Neural cell (in vitro differentiated cells): ENCODE data around the gene FYCO1. TPM values are rescaled to one million over a fixed set of nuclear protein-coding genes. Genes with fewer than 3 reads are reported as not detected.

Experiments
- H2AFZ ChIP-seq: fragments of 200-600, 300-800 bp; sonication (generic), shearing (Covaris generic); 2 replicates; pipeline ENCODE4 v1.6.0; 2014; ENCODE audit warnings: low read depth, mild to moderate bottlenecking, antibody characterized with exemption, low read length, moderate library complexity
- H3F3A ChIP-seq: fragments of 200-600 bp; shearing (Covaris generic); 2 replicates; pipeline ENCODE4 v1.6.1; 2016; ENCODE audit warnings: mild to moderate bottlenecking, moderate library complexity, mixed read lengths, antibody characterized with exemption, low read length; ENCODE audit not compliant: insufficient read depth, poor library complexity, severe bottlenecking
- H3K27ac ChIP-seq: fragments of 200-600, 300-800 bp; sonication (generic), shearing (Covaris generic); 2 replicates; pipeline ENCODE4 v1.5.1; 2014; ENCODE audit warnings: mild to moderate bottlenecking, low read length, moderate library complexity
- H3K27me3 ChIP-seq: fragments of 300-800, 200-600 bp; sonication (generic), shearing (Covaris generic); 2 replicates; pipeline ENCODE4 v1.6.0; 2014; ENCODE audit warnings: mild to moderate bottlenecking, low read depth, low read length, moderate library complexity; ENCODE audit not compliant: insufficient read depth
- H3K36me3 ChIP-seq: fragments of 300-800, 200-600 bp; sonication (generic), shearing (Covaris generic); 2 replicates; pipeline ENCODE4 v1.5.1; 2014; ENCODE audit warnings: mild to moderate bottlenecking, antibody characterized with exemption, low read length, moderate library complexity; ENCODE audit not compliant: insufficient read depth
- H3K4me2 ChIP-seq: fragments of 300-800, 200-600 bp; sonication (generic), shearing (Covaris generic); 2 replicates; pipeline ENCODE4 v1.6.0; 2014; ENCODE audit warnings: mild to moderate bottlenecking, low read length
- H3K4me3 ChIP-seq: fragments of 300-800, 200-600 bp; sonication (generic), shearing (Covaris generic); 2 replicates; pipeline ENCODE4 v1.5.1; 2014; ENCODE audit warnings: mild to moderate bottlenecking, low read length, moderate library complexity
- H3K79me2 ChIP-seq: fragments of 200-600 bp; shearing (Covaris generic); replicated peaks from 2 replicates; pipeline ENCODE4 v1.6.0; 2014; ENCODE audit warnings: mild to moderate bottlenecking, low read length, moderate library complexity; ENCODE audit not compliant: insufficient read depth
- H3K9ac ChIP-seq: fragments of 300-800, 200-600 bp; sonication (generic), shearing (Covaris generic); 2 replicates; pipeline ENCODE4 v1.6.1; 2016; ENCODE audit warnings: mild to moderate bottlenecking, low read length, mixed read lengths
- H3K9me2 ChIP-seq: fragments of 200-600 bp; shearing (Covaris generic); 2 replicates; pipeline ENCODE4 v1.6.1; 2016; ENCODE audit warnings: mild to moderate bottlenecking, low read length, mixed read lengths; ENCODE audit not compliant: insufficient read depth
- H3K9me3 ChIP-seq: fragments of 200-600, 300-800 bp; sonication (generic), shearing (Covaris generic); 2 replicates; pipeline ENCODE4 v1.6.1; 2016; ENCODE audit warnings: mild to moderate bottlenecking, mixed run types, low read length, moderate library complexity, mixed read lengths
- H4K20me1 ChIP-seq: fragments of 200-600 bp; shearing (Covaris generic); 2 replicates; pipeline ENCODE4 v1.6.1; 2016; ENCODE audit warnings: mild to moderate bottlenecking, mixed run types; ENCODE audit not compliant: insufficient read depth
- EP300 ChIP-seq: fragments of 450-650 bp; conservative IDR thresholded peaks from 2 replicates; pipeline ENCODE4 v1.6.1; 2014; ENCODE audit warnings: antibody characterized with exemption, mild to moderate bottlenecking, moderate library complexity; ENCODE audit not compliant: poor library complexity, severe bottlenecking
- EZH2 ChIP-seq: fragments of 200-600, 300-800 bp; shearing (Covaris generic), sonication (generic); IDR thresholded peaks from 2 replicates; pipeline ENCODE4 v1.6.1; 2014; ENCODE audit warnings: antibody characterized with exemption, low read length, borderline replicate concordance, mild to moderate bottlenecking; ENCODE audit not compliant: insufficient read depth, poor library complexity, severe bottlenecking
- MXI1 ChIP-seq: fragments of 450-650 bp; conservative IDR thresholded peaks from 2 replicates; pipeline ENCODE4 v1.6.1; 2014; ENCODE audit warnings: antibody characterized with exemption, mild to moderate bottlenecking; ENCODE audit not compliant: poor library complexity, severe bottlenecking
- POLR2AphosphoS5 ChIP-seq: IDR thresholded peaks from 2 replicates; pipeline ENCODE4 v1.6.1; 2012
- RAD21 ChIP-seq: fragments of 450-650 bp; conservative IDR thresholded peaks from 2 replicates; pipeline ENCODE4 v1.6.1; 2014; ENCODE audit warnings: antibody characterized with exemption, mild to moderate bottlenecking, moderate library complexity
- SMC3 ChIP-seq: fragments of 450-650 bp; conservative IDR thresholded peaks from 2 replicates; pipeline ENCODE4 v1.6.1; 2014; ENCODE audit warnings: antibody characterized with exemption, mild to moderate bottlenecking, moderate library complexity; ENCODE audit not compliant: poor library complexity
- TAF1 ChIP-seq: IDR thresholded peaks from 2 replicates; pipeline ENCODE4 v1.6.1; 2012; ENCODE audit warnings: low read depth
- polyA plus RNA-seq: library from polyadenylated mRNA; depleted of rRNA; stranded (reverse); fragments of >200 nt; gene quantifications from 2 replicates; pipeline ENCODE4 v1.2.3, GENCODE V29; 2014
- TF ChIP-seq, protein P1 (sequence below): IDR thresholded peaks from 2 replicates; pipeline ENCODE4 v1.6.1; 2012; ENCODE audit warnings: borderline replicate concordance
- TF ChIP-seq, protein P2 (sequence below): fragments of 450-650 bp; IDR thresholded peaks from 2 replicates; pipeline ENCODE4 v1.5.1; 2014; ENCODE audit warnings: antibody characterized with exemption, mild to moderate bottlenecking, moderate library complexity; ENCODE audit not compliant: poor library complexity, severe bottlenecking

FYCO1 gene
- polyA plus RNA-seq, 1 donor from 2014 or later: 0.12 TPM

DNA sequence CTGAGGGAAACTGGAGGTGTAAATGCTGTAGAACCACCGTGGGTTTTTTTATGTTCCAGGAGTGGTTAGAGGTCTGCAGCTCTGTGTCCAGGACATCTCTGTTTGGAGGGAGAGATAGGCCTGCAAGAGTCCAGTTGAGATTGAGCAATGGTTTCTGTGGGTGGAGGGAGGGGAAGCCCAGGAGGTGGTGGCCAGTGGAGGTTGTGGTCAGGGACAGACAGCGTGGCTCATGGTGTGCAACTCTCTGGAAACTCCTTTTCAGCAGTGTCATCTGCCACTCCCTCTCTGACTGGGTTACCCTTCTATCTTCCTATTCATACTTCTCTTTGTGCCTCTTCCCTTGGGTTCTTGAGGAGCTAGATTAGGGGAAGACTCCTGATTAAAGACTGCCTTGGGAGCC, 22.1 kb upstream of the FYCO1 start:
- no peak overlapping the region for H3K27ac ChIP-seq
- H4K20me1 ChIP-seq: no peaks in the 10 kb centered on the region
- no peaks in the 10 kb centered on the region for H3F3A ChIP-seq
- no peak for TF ChIP-seq TAF1
- H3K36me3 ChIP-seq: no peaks in the 10 kb centered on the region
- H3K9ac ChIP-seq: no peak overlapping the region
- H3K4me2 ChIP-seq: no peak overlapping the region
- H3K4me3 ChIP-seq: no peak overlapping the region
- H3K9me2 ChIP-seq: no peaks in the 10 kb centered on the region
- no peak overlapping the region for H2AFZ ChIP-seq
- no peaks in the 10 kb centered on the region for H3K27me3 ChIP-seq
- H3K79me2 ChIP-seq: no peaks in the 10 kb centered on the region
- no peaks in the 10 kb centered on the region for H3K9me3 ChIP-seq

DNA sequence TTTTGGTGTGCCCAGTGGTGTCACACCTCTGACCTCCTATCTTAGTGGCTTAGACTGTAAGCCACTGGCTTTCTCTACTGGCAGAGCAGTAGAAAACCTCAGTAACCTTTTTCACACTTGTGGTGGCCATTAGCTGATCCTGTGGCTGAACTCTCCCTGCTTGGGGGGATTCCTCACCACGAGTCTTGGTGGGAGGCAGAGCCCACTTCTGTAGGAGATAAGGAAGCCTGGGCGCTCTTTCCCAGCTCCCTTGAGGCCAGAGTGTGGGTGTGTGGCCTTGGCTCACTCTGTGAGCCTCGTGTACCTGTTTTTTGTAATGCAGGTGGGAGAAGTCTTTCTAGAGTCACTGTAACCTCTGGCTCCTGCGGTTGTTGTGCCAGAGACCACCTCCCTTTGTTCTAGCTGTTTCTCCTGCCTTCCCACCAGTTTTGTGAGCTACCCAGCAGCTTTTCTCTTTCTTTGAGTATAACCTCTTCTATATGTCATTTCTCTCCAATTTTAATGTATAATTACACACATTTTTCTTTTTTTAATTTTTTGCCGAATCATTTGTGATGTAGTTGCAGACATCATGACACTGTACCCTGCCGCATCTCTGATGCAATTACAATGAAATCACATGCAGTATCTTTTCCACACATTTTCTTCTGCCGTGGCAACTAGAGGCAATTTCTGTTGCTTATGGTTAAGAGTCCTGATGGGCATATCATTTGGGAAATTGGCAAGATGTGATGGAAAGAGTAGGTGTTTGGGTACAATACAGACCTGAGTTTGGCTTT, 17.9 kb upstream of the FYCO1 start:
- no peaks in the 10 kb centered on the region for H3F3A ChIP-seq
- H4K20me1 ChIP-seq: no peaks in the 10 kb centered on the region
- H3K27ac ChIP-seq: no peak overlapping the region
- no peak overlapping the region for H3K4me2 ChIP-seq
- H3K9ac ChIP-seq: no peak overlapping the region
- no peaks in the 10 kb centered on the region for H3K27me3 ChIP-seq
- H3K9me3 ChIP-seq: no peaks in the 10 kb centered on the region
- H3K4me3 ChIP-seq: no peak overlapping the region
- H3K79me2 ChIP-seq: no peaks in the 10 kb centered on the region
- no peak overlapping the region for H2AFZ ChIP-seq
- TF ChIP-seq, protein P1, sequence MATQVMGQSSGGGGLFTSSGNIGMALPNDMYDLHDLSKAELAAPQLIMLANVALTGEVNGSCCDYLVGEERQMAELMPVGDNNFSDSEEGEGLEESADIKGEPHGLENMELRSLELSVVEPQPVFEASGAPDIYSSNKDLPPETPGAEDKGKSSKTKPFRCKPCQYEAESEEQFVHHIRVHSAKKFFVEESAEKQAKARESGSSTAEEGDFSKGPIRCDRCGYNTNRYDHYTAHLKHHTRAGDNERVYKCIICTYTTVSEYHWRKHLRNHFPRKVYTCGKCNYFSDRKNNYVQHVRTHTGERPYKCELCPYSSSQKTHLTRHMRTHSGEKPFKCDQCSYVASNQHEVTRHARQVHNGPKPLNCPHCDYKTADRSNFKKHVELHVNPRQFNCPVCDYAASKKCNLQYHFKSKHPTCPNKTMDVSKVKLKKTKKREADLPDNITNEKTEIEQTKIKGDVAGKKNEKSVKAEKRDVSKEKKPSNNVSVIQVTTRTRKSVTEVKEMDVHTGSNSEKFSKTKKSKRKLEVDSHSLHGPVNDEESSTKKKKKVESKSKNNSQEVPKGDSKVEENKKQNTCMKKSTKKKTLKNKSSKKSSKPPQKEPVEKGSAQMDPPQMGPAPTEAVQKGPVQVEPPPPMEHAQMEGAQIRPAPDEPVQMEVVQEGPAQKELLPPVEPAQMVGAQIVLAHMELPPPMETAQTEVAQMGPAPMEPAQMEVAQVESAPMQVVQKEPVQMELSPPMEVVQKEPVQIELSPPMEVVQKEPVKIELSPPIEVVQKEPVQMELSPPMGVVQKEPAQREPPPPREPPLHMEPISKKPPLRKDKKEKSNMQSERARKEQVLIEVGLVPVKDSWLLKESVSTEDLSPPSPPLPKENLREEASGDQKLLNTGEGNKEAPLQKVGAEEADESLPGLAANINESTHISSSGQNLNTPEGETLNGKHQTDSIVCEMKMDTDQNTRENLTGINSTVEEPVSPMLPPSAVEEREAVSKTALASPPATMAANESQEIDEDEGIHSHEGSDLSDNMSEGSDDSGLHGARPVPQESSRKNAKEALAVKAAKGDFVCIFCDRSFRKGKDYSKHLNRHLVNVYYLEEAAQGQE: no peak
- TF ChIP-seq EZH2: no peak
- TF ChIP-seq MXI1: no peak
- TF ChIP-seq, protein P2, sequence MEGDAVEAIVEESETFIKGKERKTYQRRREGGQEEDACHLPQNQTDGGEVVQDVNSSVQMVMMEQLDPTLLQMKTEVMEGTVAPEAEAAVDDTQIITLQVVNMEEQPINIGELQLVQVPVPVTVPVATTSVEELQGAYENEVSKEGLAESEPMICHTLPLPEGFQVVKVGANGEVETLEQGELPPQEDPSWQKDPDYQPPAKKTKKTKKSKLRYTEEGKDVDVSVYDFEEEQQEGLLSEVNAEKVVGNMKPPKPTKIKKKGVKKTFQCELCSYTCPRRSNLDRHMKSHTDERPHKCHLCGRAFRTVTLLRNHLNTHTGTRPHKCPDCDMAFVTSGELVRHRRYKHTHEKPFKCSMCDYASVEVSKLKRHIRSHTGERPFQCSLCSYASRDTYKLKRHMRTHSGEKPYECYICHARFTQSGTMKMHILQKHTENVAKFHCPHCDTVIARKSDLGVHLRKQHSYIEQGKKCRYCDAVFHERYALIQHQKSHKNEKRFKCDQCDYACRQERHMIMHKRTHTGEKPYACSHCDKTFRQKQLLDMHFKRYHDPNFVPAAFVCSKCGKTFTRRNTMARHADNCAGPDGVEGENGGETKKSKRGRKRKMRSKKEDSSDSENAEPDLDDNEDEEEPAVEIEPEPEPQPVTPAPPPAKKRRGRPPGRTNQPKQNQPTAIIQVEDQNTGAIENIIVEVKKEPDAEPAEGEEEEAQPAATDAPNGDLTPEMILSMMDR: no peak
- TF ChIP-seq EP300: no peak
- no peak for TF ChIP-seq SMC3
- no peak for TF ChIP-seq TAF1
- TF ChIP-seq POLR2AphosphoS5: no peak
- TF ChIP-seq RAD21: no peak
- H3K9me2 ChIP-seq: no peaks in the 10 kb centered on the region
- no peaks in the 10 kb centered on the region for H3K36me3 ChIP-seq
